Fibroblast of skin of right biceps (primary cell): ENCODE data around the gene CDCA7L.

ENCODE experiments used
- DNase-seq: peaks from one replicate; pipeline ENCODE4 v3.0.0-alpha.2; 2013

The CDCA7L gene, protein sequence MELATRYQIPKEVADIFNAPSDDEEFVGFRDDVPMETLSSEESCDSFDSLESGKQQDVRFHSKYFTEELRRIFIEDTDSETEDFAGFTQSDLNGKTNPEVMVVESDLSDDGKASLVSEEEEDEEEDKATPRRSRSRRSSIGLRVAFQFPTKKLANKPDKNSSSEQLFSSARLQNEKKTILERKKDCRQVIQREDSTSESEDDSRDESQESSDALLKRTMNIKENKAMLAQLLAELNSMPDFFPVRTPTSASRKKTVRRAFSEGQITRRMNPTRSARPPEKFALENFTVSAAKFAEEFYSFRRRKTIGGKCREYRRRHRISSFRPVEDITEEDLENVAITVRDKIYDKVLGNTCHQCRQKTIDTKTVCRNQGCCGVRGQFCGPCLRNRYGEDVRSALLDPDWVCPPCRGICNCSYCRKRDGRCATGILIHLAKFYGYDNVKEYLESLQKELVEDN

DNA sequence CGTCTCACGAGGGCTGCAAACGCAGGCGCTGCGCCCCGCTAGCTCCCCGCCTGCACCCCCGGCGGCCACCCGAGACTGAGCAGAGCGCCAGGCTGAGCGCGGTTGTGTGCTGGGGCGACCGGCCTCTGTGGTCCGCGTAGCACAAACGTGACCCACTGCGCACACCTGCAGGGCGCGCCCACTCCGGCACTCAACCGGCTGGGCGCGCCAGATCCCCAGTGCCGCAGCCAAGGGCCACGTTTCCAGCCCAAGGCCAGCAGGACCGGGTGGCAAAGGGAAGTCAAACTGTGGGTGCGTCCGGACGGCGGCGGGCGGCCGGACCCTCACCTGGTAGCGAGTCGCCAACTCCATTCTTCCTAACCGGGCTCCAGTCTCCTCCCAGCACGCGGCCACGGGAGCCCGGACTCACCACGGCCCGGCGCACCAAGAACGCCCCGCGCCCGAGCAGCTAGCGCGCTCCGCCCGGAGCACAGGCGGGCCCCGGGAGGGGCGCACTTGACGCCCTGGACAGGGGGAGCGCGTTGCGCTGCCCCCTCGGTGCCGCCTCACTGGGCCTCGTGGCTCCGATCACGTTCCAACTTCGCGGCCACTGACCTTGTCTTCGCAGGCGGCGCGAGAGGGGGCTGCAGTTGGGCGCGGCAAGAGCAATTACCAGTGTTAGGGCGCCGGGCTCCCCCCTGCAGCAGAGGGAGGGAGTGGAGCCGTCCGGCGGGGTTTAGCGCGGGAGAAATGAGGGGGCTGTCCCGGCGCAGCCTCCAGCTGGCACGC is at the start of gene CDCA7L:
CDCA7L (minus strand) TSS at position 446 of the 768 bp plus-strand sequence; CDS start at position 351, 95 bp downstream.
- peak; percentile 78 for DNase-seq

DNA sequence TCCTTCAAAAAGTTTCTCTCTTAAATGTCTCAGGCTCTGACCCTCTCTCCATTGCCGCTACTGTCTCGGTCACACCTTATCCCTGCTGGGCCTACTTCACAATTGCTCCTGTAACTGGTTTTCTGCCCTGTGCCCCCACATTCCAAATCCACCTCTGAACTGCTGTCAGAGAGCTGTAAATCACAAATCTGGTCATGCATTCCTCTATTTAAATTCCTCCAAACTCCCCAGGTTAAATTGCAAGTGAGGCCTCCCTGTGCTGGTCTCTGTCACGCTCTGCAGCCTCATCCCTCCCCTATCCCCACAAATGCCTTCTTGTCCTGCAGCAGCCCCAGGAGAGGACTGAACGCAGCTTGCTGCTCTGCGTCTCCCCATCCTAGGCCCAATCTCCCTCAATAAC is 40.4 kb upstream of the CDCA7L start:
- DNase-seq, result no peak

DNA sequence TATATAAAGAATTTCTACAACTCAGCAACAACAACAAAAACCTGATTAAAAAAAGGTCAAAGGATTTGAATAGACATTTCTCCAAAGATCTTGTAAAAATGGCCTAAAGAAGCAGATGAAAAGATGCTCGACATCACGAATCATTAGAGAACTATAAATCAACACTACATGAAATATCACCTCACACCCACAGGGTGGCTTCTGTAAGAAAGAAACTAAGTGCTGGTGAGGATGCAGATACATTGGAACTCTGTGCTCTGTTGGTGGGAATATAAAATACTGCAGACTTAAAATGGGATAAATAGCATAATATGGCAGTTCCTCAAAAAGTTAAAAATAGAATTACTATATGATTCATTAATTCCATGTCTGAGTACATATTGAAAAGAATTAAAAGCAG is 38.3 kb upstream of the CDCA7L start:
- DNase-seq, result no peak

DNA sequence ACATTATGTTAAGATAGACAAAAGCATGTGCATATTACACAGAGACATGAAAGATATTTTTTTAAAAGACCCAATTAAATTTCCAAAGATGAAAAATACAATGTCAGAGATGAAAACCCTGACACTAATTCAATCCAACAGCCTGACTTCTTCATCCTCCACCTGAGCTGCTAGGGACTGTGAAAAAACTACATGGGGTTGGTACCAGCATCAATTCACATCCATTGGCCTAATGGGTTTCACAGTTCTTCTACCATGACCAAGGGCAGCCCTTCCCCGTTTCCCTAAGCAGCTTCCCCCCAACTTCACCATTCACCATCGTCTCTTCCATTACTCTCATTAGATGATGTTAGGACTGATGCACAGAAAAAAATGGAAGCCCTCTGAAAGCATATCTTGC is 37.4 kb upstream of the CDCA7L start:
- no peak for DNase-seq

- DNase-seq, result no peak
Observed at GRCh38 chr7:21981524-21981923, 35.8 kb upstream of the CDCA7L start.

DNA sequence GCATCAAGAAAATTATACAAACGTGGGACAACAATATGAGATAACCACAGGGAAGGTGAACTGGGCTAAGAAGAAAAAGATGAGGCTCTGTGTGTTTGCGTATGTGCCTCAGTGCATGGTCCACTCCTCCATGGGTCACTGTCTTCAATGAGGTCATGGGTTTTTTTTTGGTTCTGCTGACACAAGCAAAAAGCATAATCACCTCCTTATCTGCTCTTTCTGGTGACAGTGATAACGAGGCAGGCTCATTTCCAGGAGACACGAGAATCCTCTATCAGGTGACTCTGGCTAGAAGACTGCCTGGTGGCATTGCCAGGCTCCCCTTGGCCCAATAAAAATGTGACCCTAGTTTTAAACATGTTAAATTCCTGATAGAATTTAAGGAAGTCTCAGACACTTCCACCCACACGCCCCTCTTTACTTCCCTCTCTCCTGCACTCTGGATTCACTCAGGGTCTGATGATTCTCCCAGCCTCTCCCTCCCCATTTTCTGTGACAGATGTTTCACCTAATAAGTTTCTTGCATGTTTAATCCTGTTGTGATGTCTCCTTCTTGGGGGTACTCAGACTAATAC is 35.3 kb upstream of the CDCA7L start:
- no peak for DNase-seq

GRCh38 chr7:21972397-21972784 is 26.7 kb upstream of the CDCA7L start:
- DNase-seq, result no peak

DNA sequence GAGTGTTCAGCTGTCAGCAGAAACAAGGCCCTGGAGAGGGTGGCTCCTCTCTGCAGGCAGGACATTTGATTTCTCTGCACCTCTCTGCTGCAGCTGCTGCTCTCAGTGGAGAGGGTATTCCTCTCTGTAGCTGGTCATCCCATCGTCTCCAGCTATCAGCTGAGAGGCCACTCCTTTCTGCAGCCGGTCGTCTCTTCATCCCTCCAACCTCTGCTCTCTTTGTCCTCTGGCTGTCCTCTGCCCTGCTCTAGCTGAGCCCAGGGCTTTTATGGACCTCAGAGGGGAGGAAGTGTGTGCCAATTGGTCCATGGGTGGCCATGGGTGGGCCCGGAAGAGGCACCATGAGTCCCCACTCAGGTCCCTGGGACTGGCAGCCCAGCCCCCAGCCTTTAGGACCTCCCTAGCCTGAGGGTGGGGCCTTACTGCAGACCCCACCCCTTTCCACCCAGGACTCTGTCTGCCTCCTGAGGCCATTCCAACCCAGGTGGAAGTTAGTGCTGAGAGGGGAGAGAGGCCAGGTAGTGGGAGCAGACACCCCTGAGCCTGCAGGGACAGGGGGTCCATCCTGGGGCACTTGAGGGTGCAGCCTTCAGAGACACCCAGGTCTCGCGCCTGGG is 26.2 kb upstream of the CDCA7L start:
- DNase-seq, result no peak

DNA sequence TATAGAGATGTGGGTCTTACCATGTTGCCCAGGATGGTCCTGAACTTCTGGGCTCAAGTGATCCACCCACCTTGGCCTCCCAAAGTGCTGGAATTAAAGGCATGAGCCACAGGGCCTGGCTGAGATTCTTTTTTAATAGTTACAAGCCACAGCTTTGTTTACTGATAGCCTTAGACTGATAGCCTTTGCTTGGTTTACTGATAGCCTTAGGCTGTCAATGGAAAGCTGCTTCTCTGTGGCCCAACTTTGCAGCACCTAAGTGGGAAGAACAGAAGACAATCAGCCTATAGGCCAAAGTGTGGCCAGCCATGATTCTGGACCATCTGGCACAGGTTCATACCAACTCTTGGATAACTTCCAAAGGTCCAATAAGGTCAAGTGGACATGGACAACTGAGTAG is 24.1 kb upstream of the CDCA7L start:
- no peak for DNase-seq

DNA sequence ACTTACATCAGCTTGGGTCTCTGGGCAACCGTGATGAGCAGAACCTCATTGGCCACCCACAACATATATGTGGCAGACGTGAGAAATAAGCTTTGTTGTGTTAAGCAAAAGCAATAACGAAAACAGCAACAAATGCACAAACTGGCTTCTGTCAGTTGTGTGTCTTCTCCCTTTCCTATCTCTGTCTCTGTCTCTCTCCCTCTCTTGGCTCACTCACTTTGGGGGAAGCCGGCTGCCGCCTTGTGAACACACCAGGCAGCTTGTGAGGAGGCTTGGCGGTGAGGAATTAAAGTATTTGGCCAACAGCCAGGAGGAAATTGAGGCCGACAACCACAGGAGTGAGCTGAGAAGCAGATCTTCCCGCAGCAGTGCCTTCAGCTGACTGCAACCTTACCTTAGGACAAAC is 21.9 kb upstream of the CDCA7L start:
- DNase-seq, result peak; percentile 61

DNA sequence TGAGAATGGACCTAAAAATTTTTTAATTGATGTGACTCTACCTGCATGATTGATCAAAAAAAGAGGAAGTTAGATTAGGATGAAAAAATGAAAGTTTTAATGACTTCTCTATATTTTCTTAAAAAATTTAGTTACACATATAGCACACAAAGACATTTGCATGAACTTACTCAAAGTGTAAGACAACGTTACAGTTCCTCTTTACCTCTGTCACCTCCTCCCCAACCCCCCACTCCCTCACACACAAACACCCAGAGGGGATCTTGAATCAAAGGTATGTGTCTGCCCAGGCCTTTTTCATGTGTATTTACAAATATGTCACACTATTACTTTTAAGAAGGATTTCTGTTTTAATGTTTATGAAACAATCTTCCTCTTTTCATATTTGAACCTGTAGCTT is 20.6 kb upstream of the CDCA7L start:
- DNase-seq, result no peak

DNA sequence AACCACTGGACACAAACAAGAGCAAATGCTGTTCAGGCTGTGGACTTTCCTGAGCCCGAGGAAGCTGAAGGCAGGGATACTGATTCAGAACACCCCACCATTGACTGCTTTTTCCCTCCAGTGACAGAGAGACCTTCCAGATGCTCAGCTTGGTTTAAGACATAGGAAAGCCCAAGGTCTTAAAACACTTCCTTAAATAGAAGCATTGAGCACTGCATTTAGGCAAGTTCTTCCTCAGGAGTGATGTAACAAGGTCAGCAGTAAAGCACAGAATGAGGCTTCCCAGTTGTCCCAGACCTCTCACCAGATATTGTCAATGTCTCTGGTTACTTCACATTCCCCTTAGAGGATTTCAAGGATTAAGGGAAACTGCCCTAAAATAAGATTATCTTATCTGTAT is 19.6 kb upstream of the CDCA7L start:
- DNase-seq, result no peak

DNA sequence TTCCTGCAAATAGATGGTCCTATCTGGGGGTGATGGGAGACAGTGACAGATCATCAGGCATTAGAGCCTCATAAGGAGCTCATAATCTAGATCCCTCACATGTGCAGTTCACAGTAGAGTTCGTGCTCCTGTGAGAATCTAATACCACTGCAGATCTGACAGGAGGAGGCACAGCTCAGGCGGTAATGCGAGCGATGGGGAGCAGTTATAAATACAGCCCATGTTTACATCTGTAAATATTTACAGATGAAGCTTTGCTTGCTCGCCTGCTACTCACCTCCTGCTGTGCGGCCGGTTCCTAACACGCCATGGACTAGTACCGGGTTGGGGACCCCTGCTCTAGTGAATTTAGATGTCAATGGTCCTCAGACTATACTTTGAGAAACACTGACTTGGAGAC is 17.0 kb upstream of the CDCA7L start:
- DNase-seq, result no peak

GRCh38 chr7:21960922-21961321 is 15.2 kb upstream of the CDCA7L start:
- peak; percentile 88 for DNase-seq

GRCh38 chr7:21959387-21959776 is 13.7 kb upstream of the CDCA7L start:
- no peak for DNase-seq

- no peak for DNase-seq
Observed at GRCh38 chr7:21953781-21954180, 8.1 kb upstream of the CDCA7L start.

DNA sequence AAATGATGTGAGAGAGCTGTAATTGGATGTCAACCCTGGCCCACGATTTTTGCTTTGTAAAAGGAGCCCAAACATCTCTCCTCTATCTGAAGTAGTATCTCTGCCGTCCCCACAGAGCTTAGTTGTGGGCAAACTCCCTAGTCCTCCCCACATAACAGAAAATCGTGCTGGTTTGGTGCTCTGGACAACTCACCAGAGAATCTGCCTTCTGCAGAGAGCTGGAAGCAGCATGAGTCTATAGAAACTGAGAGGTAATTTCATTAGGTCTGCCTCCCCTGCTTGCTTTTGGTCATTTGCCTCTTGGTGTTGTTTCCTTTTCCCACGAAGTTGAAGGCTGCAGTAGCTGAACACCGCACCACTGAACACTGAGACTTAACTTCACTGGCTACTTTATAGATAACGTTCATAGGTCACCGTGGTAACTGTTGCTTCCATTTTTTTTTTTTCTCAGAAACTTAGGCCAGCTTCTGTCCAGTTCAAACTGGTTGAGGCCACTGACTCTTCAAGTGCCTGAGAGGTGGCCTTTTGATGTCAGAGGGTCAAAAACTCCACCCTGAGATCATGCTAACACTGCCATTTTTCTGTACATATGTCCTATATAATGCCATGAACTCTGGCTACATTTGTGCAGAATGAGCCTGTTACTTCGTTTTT is 3.3 kb upstream of the CDCA7L start:
- no peak for DNase-seq

- DNase-seq, result no peak
Observed at GRCh38 chr7:21948364-21948763, 2.7 kb upstream of the CDCA7L start.

- no peak for DNase-seq
Observed at GRCh38 chr7:21947946-21948345, 2.2 kb upstream of the CDCA7L start.

GRCh38 chr7:21947056-21947455 is 1.4 kb upstream of the CDCA7L start:
- no peak for DNase-seq

DNA sequence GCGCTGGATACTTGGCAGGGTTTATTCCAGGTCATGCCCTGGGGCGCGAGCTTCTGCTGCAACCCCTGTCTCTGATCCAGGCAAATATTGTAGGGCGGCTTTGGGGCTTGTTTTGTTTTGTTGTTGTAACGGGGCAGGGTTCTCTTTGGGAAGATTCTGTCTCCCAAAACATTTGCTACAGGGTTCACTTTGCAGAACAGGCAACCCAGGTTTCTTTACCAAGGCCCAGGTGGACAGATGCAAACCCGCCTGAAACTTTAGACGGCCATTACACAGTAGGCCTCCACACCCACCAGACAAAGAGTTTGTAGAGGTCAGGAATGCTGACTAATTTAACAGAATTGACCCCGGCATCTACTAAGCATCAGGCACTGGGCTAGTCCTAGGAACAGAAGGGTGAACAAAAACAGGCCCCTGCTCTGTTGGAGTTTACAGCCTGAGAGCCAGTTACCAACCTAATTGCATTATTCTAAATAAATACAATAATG is 567 bp upstream of the CDCA7L start:
- no peak for DNase-seq

- no peak for DNase-seq
Observed at GRCh38 chr7:21944616-21945453, 864 bp downstream of the CDCA7L start.
